SW480 (cell line): ENCODE results near the gene ADAMTS8.

Source experiments
- DNase-seq: peaks from one replicate; pipeline ENCODE4 v3.0.0-alpha.2; 2016; ENCODE audit warnings: low spot score

ADAMTS8 gene

GRCh38 chr11:130418756-130419155 is 9.7 kb downstream of the ADAMTS8 start:
- peak; percentile 73 for DNase-seq

DNA sequence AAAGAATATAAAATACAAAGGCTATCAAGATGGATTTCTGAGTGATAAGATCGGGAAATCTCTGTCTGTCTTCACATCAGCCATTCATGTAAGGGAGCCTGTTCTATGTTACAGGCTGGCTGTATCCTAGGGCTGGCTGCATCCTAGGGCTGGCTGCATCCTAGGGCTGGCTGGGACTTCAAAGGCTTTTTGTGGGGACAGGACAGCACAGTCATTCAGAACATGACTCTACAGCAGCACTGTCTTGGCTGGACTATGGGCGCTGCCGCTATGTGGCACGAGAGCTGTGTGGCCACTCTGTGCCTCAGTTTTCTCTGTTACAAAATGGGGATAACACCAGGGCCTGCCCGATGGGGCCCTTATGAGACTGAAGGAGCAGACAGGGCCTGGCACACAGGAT is 10.2 kb downstream of the ADAMTS8 start:
- DNase-seq: peak; percentile 41

GRCh38 chr11:130416906-130417305 is 11.5 kb downstream of the ADAMTS8 start:
- no peak for DNase-seq

DNA sequence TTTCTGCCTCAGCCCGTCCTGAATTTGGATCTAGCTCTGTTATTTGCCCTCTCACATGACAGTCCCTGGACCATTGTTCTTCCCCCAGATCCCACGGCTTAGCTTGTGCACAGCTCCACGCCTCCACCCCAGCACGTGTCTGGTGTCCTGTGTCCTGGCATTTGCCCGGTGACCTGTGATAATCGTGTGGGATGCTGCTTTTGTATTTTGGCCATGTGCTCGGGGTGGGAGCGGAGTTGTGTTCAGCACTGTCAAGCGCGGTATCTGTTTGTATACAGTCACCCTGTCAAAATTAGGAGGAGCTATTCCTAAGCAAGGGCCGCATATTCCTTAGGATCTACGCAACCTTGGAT is 11.9 kb downstream of the ADAMTS8 start:
- no peak for DNase-seq

- no peak for DNase-seq
Measured at GRCh38 chr11:130415731-130416529, 12.5 kb downstream of the ADAMTS8 start.

GRCh38 chr11:130414107-130415080 is 14.0 kb downstream of the ADAMTS8 start:
- no peak for DNase-seq

- no peak for DNase-seq
Measured at GRCh38 chr11:130413405-130414106, 14.9 kb downstream of the ADAMTS8 start.

DNA sequence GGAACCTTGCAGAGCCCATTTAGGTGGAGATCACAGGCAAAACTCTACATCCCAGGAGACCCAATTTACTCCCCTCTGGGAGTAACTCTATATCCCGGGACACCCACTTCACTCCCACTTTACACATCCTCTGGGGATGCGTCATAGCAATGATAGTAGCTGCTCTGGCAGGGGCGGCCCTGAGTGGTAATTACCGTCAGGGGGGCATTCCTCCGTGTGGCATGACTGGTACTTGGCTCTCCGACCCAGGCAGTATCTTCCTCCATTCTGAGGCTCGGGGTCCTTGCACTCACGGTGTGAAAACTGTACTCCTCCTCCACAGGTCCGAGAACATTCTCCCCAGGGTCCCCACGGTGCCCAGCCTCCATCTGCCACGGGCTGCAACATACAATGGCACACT is 17.2 kb downstream of the ADAMTS8 start:
- no peak for DNase-seq

- no peak for DNase-seq
Measured at GRCh38 chr11:130409594-130410388, 18.6 kb downstream of the ADAMTS8 start.

GRCh38 chr11:130408901-130409300 is 19.5 kb downstream of the ADAMTS8 start:
- DNase-seq: no peak

DNA sequence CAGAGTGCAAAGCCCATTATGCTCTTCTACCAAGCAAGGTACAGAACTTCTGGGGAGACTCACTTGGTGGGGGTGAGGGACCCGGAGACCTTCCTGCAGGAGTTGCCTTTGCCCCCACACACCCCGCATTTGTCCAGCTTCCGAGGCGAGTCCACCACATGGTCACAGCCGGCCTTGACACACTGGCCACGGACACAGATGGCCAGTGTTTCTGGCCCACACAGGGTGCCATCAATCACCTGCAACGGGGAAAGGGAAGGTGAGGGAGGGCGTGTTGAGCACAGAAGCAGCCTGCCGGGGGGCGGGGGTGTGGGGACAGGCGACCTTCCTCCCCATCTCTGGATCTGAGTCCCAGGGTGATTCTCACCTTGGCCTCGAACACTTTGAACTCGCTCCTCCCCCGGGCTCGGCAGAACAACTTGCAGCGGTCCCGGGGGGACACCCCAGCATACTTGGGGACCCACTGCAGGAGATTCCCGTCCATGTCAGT is 20.0 kb downstream of the ADAMTS8 start:
- DNase-seq: no peak

GRCh38 chr11:130407978-130408377 is 20.4 kb downstream of the ADAMTS8 start:
- no peak for DNase-seq

GRCh38 chr11:130405428-130405827 is 23.0 kb downstream of the ADAMTS8 start:
- no peak for DNase-seq

DNA sequence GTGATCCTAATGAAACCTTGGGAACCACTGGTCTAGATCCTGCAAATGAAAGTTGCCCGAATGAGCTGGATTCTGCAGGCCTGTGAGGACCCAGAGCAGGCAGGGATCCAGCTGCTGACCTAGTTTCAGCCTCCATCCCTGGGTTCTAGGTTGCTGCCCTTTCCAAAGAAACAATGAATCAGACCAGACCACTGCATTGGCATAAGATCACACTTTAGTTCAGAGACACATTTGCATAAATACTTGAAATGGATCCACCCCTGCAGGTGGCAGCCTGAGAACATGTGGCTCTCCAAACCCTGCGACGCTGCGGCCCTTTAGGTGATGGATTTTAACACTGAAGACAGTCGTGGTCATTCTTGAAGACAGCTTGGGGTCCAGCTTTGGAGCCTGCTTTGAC is 23.7 kb downstream of the ADAMTS8 start:
- DNase-seq: no peak

GRCh38 chr11:130403967-130404366 is 24.4 kb downstream of the ADAMTS8 start:
- no peak for DNase-seq

GRCh38 chr11:130403271-130403804 is 25.1 kb downstream of the ADAMTS8 start:
- no peak for DNase-seq

- no peak for DNase-seq
Measured at GRCh38 chr11:130402570-130402969, 25.8 kb downstream of the ADAMTS8 start.

DNA sequence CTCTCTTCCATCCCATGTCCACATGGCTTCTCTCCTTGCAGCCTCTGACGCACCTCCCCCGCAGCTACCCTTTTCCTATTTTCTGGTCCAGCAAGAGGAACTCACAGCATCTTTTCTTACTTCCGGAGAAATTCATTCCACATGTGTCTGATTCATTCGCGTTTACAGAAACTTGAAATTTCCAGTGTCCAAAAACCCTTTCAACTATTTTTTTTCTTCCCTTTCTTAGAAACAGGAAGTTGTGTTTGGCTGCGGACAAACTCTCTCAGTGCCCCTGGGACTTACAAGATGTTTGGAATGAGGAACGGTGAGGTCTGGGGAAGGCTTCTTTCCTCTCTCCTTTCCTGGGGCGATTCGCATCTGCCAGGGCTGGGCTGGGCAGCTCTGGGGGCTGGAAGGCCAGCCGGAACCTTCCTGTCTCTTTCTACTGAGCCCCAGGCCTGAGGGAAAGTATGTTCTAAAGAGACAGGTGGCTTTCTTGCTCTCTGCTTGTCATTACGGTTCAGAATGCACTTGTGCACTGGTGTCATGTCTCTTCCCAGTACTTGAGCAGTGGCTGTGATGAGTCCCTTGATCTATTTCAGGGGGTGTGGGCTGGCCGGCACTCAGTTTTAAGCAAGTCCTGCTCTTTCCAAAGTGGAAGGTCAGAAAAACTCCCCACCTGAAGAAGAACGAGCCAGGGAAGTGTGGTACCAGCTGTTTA is 27.5 kb downstream of the ADAMTS8 start:
- no peak for DNase-seq

GRCh38 chr11:130399196-130399595 is 29.2 kb downstream of the ADAMTS8 start:
- no peak for DNase-seq

- no peak for DNase-seq
Measured at GRCh38 chr11:130397780-130398179, 30.6 kb downstream of the ADAMTS8 start.

DNA sequence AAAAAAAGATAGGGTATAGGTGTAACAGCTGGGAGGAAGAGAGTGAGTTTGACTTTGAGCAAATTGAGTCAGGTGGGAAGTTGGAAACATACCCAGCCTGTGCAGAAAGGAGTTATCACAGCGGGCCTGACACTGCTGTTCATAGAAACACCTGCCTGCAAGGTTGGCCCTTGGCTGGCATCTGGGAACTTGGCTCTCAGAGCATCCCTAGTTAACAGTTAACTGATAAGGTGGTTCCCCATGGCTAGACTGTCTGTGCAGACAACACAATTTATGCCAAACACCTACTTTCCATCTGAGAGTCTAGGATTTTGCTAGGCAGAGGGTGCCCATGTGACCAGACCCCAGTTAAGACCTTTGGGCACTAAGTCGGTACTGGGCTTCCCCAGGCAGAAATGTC is 31.4 kb downstream of the ADAMTS8 start:
- no peak for DNase-seq
